OCI-LY3 (cell line): ENCODE results near the gene ENTREP1.

Experiments used
- H2AFZ ChIP-seq: fragments of 200-600, 300-600 bp; shearing (Covaris generic); 2 replicates; pipeline ENCODE4 v1.6.0; 2014; ENCODE audit warnings: antibody characterized with exemption, low read depth, low read length
- H3K27ac ChIP-seq: fragments of 200-600, 300-600 bp; sonication (generic); 2 replicates; pipeline ENCODE4 v1.5.1; 2014; ENCODE audit warnings: mild to moderate bottlenecking, low read length, moderate library complexity, mixed read lengths
- H3K27me3 ChIP-seq: fragments of 200-600, 300-600 bp; sonication (generic); 2 replicates; pipeline ENCODE4 v1.6.1; 2014; ENCODE audit warnings: low read depth, low read length, mixed read lengths
- H3K36me3 ChIP-seq: fragments of 200-600, 300-600 bp; sonication (generic); replicated peaks from 2 replicates; pipeline ENCODE3; 2014; ENCODE audit warnings: low read depth, low read length, mixed read lengths
- H3K4me1 ChIP-seq: fragments of 300-600, 200-600 bp; sonication (generic); 2 replicates; pipeline ENCODE4 v1.6.1; 2014; ENCODE audit warnings: low read length, mixed read lengths
- H3K4me2 ChIP-seq: fragments of 200-600, 300-600 bp; sonication (generic); 2 replicates; pipeline ENCODE4 v1.6.1; 2014; ENCODE audit warnings: low read length, mixed read lengths
- H3K4me3 ChIP-seq: fragments of 300-600, 200-600 bp; sonication (generic); 2 replicates; pipeline ENCODE4 v1.5.1; 2014; ENCODE audit warnings: antibody characterized with exemption, mild to moderate bottlenecking, low read length, moderate library complexity
- H3K79me2 ChIP-seq: fragments of 300-600, 200-600 bp; shearing (Covaris generic); 2 replicates; pipeline ENCODE4 v1.6.1; 2014; ENCODE audit warnings: mild to moderate bottlenecking, low read length, mixed read lengths
- H3K9ac ChIP-seq: fragments of 300-600, 200-600 bp; shearing (Covaris generic); 2 replicates; pipeline ENCODE4 v1.6.0; 2014; ENCODE audit warnings: mild to moderate bottlenecking, low read length, moderate library complexity
- H3K9me3 ChIP-seq: fragments of 200-600, 300-600 bp; shearing (Covaris generic); 2 replicates; pipeline ENCODE4 v1.6.1; 2014; ENCODE audit warnings: low read length, mixed read lengths; ENCODE audit not compliant: insufficient read depth
- H4K20me1 ChIP-seq: fragments of 200-600, 300-600 bp; sonication (generic); 2 replicates; pipeline ENCODE4 v1.6.1; 2016; ENCODE audit warnings: low read length, mixed read lengths; ENCODE audit not compliant: insufficient read depth
- EZH2phosphoT487 ChIP-seq: fragments of 200-600 bp; shearing (Covaris generic); IDR thresholded peaks from 2 replicates; pipeline ENCODE4 v1.6.1; 2018; ENCODE audit warnings: antibody characterized with exemption, mixed run types, low read depth
- TF ChIP-seq, protein P1 (sequence below): fragments of 200-600, 300-600 bp; sonication (generic); IDR thresholded peaks from 2 replicates; pipeline ENCODE4 v1.5.1; 2014; ENCODE audit warnings: antibody characterized with exemption, low read length, low read depth

Gene ENTREP1

DNA sequence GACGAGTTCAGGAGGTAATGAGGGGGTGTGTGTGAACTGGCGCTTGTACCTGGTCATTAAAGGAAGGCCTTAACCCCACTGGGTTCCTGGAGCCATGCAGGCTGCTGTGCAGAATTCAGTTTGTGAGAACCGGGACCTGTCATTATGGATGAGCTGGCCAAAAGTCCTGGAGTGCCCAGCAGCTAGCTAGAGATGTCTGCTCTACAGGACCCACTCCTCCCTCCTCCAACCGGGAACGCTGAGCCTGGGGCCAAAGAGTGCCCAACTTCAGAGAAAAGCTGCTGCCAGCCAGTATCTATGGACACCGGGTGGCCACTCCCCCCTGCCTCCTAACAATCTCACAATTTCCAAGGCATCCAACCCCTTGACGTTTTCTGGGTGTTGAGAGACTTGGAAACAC lies 1.2 kb downstream of the ENTREP1 start:
- no peaks in the 10 kb centered on the region for H3K79me2 ChIP-seq
- H3K4me2 ChIP-seq = no peak overlapping the region
- no peak overlapping the region for H3K4me3 ChIP-seq
- H2AFZ ChIP-seq = no peak overlapping the region
- no peaks in the 10 kb centered on the region for H3K36me3 ChIP-seq
- no peaks in the 10 kb centered on the region for H3K9me3 ChIP-seq
- peaks cover 27% of the 10 kb centered on the region; the same call in 1 of the 2 replicates for H3K27me3 ChIP-seq
- TF ChIP-seq, protein P1, sequence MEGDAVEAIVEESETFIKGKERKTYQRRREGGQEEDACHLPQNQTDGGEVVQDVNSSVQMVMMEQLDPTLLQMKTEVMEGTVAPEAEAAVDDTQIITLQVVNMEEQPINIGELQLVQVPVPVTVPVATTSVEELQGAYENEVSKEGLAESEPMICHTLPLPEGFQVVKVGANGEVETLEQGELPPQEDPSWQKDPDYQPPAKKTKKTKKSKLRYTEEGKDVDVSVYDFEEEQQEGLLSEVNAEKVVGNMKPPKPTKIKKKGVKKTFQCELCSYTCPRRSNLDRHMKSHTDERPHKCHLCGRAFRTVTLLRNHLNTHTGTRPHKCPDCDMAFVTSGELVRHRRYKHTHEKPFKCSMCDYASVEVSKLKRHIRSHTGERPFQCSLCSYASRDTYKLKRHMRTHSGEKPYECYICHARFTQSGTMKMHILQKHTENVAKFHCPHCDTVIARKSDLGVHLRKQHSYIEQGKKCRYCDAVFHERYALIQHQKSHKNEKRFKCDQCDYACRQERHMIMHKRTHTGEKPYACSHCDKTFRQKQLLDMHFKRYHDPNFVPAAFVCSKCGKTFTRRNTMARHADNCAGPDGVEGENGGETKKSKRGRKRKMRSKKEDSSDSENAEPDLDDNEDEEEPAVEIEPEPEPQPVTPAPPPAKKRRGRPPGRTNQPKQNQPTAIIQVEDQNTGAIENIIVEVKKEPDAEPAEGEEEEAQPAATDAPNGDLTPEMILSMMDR = no peak
- no peak for TF ChIP-seq EZH2phosphoT487
- H4K20me1 ChIP-seq = no peaks in the 10 kb centered on the region
- no peak overlapping the region for H3K27ac ChIP-seq
- H3K4me1 ChIP-seq = no peaks in the 10 kb centered on the region
- no peak overlapping the region for H3K9ac ChIP-seq

DNA sequence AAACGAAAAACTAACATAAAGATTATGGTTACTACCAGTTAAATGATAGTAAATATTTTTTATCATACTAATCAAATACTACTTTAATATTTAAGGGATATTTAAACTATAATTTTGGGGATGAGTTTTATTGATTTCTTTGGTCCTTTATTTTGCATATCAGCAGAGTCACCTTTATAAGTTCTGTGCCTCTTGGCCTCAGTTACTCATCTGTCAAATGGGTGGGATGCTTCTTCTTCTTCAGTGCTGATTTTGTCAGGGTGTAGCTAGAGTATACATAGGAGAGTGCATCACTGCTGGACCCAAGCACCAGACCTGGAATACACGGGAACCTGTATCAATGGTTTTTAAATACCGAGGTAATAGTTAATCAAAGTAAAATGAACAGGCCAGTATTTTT lies 5.6 kb downstream of the ENTREP1 start:
- H4K20me1 ChIP-seq = no peaks in the 10 kb centered on the region
- H3K4me2 ChIP-seq = no peak overlapping the region
- no peak overlapping the region for H3K4me3 ChIP-seq
- peaks cover 30% of the 10 kb centered on the region; the same call in 1 of the 2 replicates for H3K27me3 ChIP-seq
- no peak overlapping the region for H2AFZ ChIP-seq
- H3K9ac ChIP-seq = no peak overlapping the region
- no peaks in the 10 kb centered on the region for H3K79me2 ChIP-seq
- H3K27ac ChIP-seq = no peak overlapping the region
- no peaks in the 10 kb centered on the region for H3K36me3 ChIP-seq
- no peaks in the 10 kb centered on the region for H3K9me3 ChIP-seq
- TF ChIP-seq, protein P1 = no peak
- no peak for TF ChIP-seq EZH2phosphoT487
- H3K4me1 ChIP-seq = no peaks in the 10 kb centered on the region

DNA sequence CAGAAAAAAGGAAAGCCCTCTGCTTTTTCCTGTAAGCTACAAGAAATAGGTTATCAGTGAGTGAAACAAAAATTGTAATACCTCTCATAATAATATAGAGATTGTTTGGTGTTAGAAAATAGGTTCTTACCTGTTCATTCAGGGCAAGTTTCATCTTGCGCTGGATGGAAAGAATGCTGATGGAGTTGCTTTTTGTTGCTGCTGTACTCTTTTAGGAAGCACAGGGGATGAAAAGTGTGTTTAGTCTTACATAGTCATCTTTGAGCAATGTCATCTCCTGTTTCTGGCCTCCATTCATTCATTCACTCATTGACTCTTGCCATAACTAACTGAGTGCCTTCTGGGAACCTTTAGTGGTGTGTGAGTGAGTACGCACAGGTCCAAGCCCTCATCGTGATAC lies 6.4 kb downstream of the ENTREP1 start:
- no peak overlapping the region for H3K9ac ChIP-seq
- no peak overlapping the region for H3K27ac ChIP-seq
- H3K79me2 ChIP-seq = no peaks in the 10 kb centered on the region
- H3K9me3 ChIP-seq = no peaks in the 10 kb centered on the region
- no peaks in the 10 kb centered on the region for H3K4me1 ChIP-seq
- H2AFZ ChIP-seq = no peak overlapping the region
- H3K36me3 ChIP-seq = no peaks in the 10 kb centered on the region
- no peak for TF ChIP-seq EZH2phosphoT487
- TF ChIP-seq, protein P1 = no peak
- no peak overlapping the region for H3K4me2 ChIP-seq
- H4K20me1 ChIP-seq = no peaks in the 10 kb centered on the region
- no peak overlapping the region for H3K4me3 ChIP-seq
- peaks cover 30% of the 10 kb centered on the region; the same call in 1 of the 2 replicates for H3K27me3 ChIP-seq

DNA sequence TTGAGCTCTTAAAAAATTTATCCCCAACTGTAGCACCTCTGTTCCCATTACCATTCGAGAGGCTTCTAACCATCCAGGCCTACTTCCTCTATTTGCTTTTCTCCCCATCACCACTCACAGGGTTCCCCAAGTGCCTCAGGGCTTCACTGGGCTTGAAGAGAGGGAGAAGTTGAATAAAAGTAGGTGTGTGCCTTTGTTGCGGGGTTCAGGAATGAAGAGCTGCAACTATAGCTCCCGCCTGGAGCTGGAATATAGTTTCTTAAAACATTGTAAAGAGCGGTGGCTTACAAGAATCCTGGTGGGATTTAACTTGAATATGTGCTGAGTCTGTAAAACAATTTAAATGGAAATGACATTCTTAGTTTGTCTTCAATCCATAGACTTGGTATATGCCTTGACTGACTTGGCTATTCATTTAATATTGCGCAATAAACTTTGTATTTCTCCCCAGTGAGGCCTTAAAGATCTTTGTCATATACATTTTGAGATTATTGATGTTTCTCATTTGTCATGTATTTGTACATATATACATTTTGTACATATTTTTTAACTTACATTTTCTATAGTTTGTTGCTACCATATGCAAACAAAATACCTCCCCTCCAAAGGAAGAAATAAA lies 7.2 kb downstream of the ENTREP1 start:
- no peak overlapping the region for H3K4me3 ChIP-seq
- TF ChIP-seq, protein P1 = no peak
- TF ChIP-seq EZH2phosphoT487 = no peak
- H3K27ac ChIP-seq = no peak overlapping the region
- H3K79me2 ChIP-seq = no peaks in the 10 kb centered on the region
- peaks cover 25% of the 10 kb centered on the region; the same call in 1 of the 2 replicates for H3K27me3 ChIP-seq
- no peak overlapping the region for H3K9ac ChIP-seq
- H2AFZ ChIP-seq = no peak overlapping the region
- no peaks in the 10 kb centered on the region for H3K36me3 ChIP-seq
- H3K4me2 ChIP-seq = no peak overlapping the region
- no peaks in the 10 kb centered on the region for H4K20me1 ChIP-seq
- no peaks in the 10 kb centered on the region for H3K9me3 ChIP-seq
- H3K4me1 ChIP-seq = no peaks in the 10 kb centered on the region
